DMS53 (cell line): ENCODE measurements around the gene HOXC9.

Source experiments
- DNase-seq: peaks from one replicate; lab custom pipeline; 2025; lab: John Stamatoyannopoulos, UW

The HOXC9 gene

DNA sequence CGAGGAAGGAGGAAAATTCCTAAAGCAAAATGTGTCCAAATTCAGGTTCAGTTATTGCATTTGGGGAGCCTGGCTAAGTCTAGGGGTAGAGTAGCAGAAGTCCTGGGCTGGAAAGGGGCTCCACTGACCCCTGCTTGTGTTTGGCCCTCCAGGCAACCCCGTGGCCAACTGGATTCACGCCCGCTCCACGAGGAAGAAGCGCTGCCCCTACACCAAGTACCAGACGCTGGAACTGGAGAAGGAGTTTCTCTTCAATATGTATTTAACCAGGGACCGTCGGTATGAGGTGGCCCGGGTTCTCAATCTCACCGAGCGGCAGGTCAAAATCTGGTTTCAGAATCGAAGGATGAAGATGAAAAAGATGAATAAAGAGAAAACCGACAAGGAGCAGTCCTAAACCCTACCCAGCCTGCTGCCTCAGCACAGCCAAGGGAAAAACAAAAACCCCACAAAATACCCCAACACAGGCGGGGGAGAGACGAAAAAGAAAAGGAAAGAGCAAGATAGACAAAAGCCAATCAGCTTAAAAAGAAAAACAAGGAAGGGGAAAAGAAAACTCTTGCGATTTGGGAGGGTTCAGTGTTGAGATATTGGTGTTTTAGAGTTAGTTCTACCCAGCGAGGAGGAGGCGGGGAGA is 2.4 kb downstream of the HOXC9 start:
- no peak for DNase-seq

GRCh38 chr12:54002915-54003389 is 3.0 kb downstream of the HOXC9 start:
- no peak for DNase-seq

- no peak for DNase-seq
Observed at GRCh38 chr12:54003625-54004024, 3.7 kb downstream of the HOXC9 start.

- no peak for DNase-seq
Observed at GRCh38 chr12:54004063-54004840, 4.3 kb downstream of the HOXC9 start.

- DNase-seq, result peak; percentile 57
Observed at GRCh38 chr12:54004841-54005530, 5.0 kb downstream of the HOXC9 start.

GRCh38 chr12:54005531-54005852 is 5.5 kb downstream of the HOXC9 start:
- no peak for DNase-seq

- DNase-seq, result peak; percentile 85
Observed at GRCh38 chr12:54005853-54006558, 6.0 kb downstream of the HOXC9 start.

DNA sequence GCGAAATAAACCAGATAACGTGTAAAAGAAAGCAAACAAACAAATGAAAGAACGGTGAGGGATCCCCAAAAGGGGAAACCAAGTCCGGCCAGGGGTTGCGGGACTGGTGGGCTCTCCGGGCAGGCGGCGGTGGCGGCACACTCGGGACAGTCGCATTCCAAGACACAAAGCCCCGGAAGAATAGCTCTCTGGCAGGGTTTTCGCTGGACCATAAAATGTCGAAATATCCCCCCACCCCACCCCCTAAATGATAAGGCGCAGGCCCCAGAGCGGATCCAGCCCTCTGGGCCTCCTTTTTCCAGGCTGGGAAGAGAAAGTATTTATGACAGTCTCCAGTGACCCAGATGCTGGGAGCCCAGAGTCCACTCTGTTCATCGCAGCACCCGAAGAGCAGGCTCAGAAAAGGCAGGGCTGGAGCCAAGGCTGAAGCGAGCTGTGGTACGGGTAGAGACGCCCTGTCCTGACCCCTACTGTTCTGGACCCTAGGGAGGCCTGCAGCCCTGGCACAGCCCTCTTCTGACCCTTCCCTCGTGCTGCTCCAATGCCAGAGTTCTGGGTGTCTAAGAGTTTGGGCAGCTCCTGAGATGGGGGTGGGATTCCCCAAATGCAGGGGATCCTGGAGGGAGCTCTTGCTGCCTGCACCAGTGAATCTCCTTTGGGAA is 6.7 kb downstream of the HOXC9 start:
- DNase-seq, result no peak

DNA sequence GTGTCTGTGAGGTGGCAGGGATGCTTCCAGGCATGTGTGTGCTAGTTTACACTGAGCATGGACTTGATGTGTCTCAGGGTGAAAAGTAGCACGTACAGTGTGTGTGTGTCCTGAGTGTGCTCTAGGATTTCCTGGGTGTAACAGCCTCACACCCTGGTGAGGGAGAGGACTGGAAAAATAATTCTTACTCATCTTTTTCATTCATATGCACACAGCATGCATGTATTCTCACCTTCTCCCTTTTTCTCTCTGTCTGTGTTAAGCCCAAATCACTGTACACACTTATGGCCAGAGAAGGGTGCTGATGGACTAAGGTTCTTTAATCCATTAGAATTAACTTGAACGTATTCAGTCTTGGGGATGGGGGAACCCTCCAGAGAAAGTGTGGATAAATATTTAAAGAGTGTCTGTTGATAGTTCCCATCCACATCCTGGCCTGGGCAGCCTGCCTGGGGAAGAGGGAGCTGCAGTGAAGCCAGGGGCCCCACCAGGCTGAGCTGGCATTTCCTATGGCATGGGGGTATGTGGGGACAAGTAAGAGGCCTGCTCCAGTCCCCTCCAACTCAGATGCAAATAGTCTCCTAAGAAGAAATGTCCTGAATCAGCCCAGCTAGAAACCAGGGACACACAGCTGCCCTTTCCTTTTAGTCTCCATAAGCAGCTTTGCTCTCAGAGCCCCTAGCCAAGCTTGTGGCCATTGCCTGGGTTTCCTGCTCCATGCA is 7.7 kb downstream of the HOXC9 start:
- no peak for DNase-seq

- DNase-seq, result no peak
Observed at GRCh38 chr12:54008260-54008552, 8.2 kb downstream of the HOXC9 start.

DNA sequence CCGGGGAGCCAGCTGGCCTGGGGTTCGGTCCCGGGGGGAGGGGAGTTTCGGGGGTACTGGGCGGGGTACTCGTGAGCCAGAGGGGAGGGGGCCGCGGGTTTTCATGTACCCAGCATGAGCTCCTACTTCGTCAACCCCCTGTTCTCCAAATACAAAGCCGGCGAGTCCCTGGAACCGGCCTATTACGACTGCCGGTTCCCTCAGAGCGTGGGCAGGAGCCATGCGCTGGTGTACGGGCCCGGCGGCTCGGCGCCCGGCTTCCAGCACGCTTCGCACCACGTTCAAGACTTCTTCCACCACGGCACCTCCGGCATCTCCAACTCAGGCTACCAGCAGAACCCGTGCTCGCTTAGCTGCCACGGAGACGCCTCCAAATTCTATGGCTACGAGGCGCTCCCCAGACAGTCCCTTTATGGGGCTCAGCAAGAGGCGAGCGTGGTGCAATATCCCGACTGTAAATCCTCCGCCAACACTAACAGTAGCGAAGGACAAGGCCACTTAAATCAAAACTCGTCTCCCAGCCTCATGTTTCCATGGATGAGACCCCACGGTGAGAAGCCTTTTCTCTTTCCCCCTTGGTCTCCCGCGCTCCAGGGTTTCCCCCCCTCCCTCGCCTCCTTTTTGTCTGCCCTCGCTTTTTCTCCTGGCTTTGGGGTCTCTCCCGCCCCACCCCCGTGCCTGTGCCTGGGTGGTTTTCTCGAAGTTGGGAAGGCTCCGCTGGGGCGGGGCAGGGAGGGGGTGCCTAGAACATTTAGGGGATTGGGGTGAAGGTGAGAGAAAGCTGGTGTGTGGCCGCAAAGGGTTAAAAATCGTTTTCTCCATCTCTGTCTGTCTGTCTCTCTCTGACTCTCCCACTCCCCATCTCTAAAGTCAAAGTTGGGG is 9.5 kb downstream of the HOXC9 start:
- peak; percentile 33 for DNase-seq

GRCh38 chr12:54010053-54010971 is 10.4 kb downstream of the HOXC9 start:
- no peak for DNase-seq

GRCh38 chr12:54010972-54011664 is 11.2 kb downstream of the HOXC9 start:
- no peak for DNase-seq

- no peak for DNase-seq
Observed at GRCh38 chr12:54011665-54012532, 11.9 kb downstream of the HOXC9 start.

- no peak for DNase-seq
Observed at GRCh38 chr12:54012631-54013409, 12.9 kb downstream of the HOXC9 start.

GRCh38 chr12:54014377-54015017 is 14.5 kb downstream of the HOXC9 start:
- DNase-seq, result no peak
